ENCODE measurements around the gene MCAM.

The MCAM gene

GRCh38 chr11:119293461-119293860 lies 23.5 kb downstream of the MCAM start:
- DNase-seq: no peak
- Histone ChIP-seq H3K4me2 (ENCODE audit: low read depth, low read length) (no peak overlapping the region), H3F3A (ENCODE audit: insufficient read depth, low read length) (no peaks in the 10 kb centered on the region), H3K9ac (ENCODE audit: low read length) (no peak overlapping the region), H3K36me3 (replicated peaks; ENCODE audit: insufficient read depth, low read length) (no peaks in the 10 kb centered on the region), H3K9me2 (replicated peaks; ENCODE audit: insufficient read depth, low read length) (no peaks in the 10 kb centered on the region), H3K79me2 (ENCODE audit: low read length) (no peaks in the 10 kb centered on the region), H2AFZ (ENCODE audit: low read length) (no peak overlapping the region), H3K27ac (ENCODE audit: low read length) (no peak overlapping the region), H3K4me1 (ENCODE audit: low read length) (no peaks in the 10 kb centered on the region), H4K20me1 (ENCODE audit: insufficient read depth, low read length) (no peaks in the 10 kb centered on the region), H3K4me3 (ENCODE audit: low read length) (no peak overlapping the region), H3K9me3 (replicated peaks; ENCODE audit: insufficient read depth, low read length) (no peaks in the 10 kb centered on the region), H3K27me3 (replicated peaks; ENCODE audit: insufficient read depth, low read length) (no peaks in the 10 kb centered on the region)
- TF ChIP-seq EZH2phosphoT487 (IDR thresholded peaks at IDR 0.05; ENCODE audit: low read length) (no peak), EZH2 (optimal IDR thresholded peaks at IDR 0.05; ENCODE audit: low read depth, low read length) (no peak), CTCF (IDR thresholded peaks at IDR 0.05; ENCODE audit: low read length) (no peak)

- Histone ChIP-seq H3K79me2 (ENCODE audit: low read length) (no peaks in the 10 kb centered on the region), H3K9me3 (replicated peaks; ENCODE audit: insufficient read depth, low read length) (no peaks in the 10 kb centered on the region), H4K20me1 (ENCODE audit: insufficient read depth, low read length) (no peaks in the 10 kb centered on the region), H3K4me2 (ENCODE audit: low read depth, low read length) (no peak overlapping the region), H3K4me3 (ENCODE audit: low read length) (no peak overlapping the region), H3K9ac (ENCODE audit: low read length) (no peak overlapping the region), H3K27me3 (replicated peaks; ENCODE audit: insufficient read depth, low read length) (no peaks in the 10 kb centered on the region), H3F3A (ENCODE audit: insufficient read depth, low read length) (no peaks in the 10 kb centered on the region), H3K4me1 (ENCODE audit: low read length) (no peaks in the 10 kb centered on the region), H3K27ac (ENCODE audit: low read length) (no peak overlapping the region), H2AFZ (ENCODE audit: low read length) (no peak overlapping the region), H3K9me2 (replicated peaks; ENCODE audit: insufficient read depth, low read length) (no peaks in the 10 kb centered on the region), H3K36me3 (replicated peaks; ENCODE audit: insufficient read depth, low read length) (no peaks in the 10 kb centered on the region)
- TF ChIP-seq EZH2 (optimal IDR thresholded peaks at IDR 0.05; ENCODE audit: low read depth, low read length): no peak
- no peak for TF ChIP-seq CTCF (IDR thresholded peaks at IDR 0.05; ENCODE audit: low read length)
- no peak for TF ChIP-seq EZH2phosphoT487 (IDR thresholded peaks at IDR 0.05; ENCODE audit: low read length)
- DNase-seq: no peak
Measured at GRCh38 chr11:119290894-119291497, 25.9 kb downstream of the MCAM start.

- Histone ChIP-seq H3K27me3 (replicated peaks; ENCODE audit: insufficient read depth, low read length) (no peaks in the 10 kb centered on the region), H3K4me2 (ENCODE audit: low read depth, low read length) (no peak overlapping the region), H3K9ac (ENCODE audit: low read length) (no peak overlapping the region), H3K4me3 (ENCODE audit: low read length) (no peak overlapping the region), H3F3A (ENCODE audit: insufficient read depth, low read length) (no peaks in the 10 kb centered on the region), H2AFZ (ENCODE audit: low read length) (no peak overlapping the region), H3K9me3 (replicated peaks; ENCODE audit: insufficient read depth, low read length) (no peaks in the 10 kb centered on the region), H3K9me2 (replicated peaks; ENCODE audit: insufficient read depth, low read length) (no peaks in the 10 kb centered on the region), H3K4me1 (ENCODE audit: low read length) (no peaks in the 10 kb centered on the region), H3K36me3 (replicated peaks; ENCODE audit: insufficient read depth, low read length) (no peaks in the 10 kb centered on the region), H3K79me2 (ENCODE audit: low read length) (no peaks in the 10 kb centered on the region), H3K27ac (ENCODE audit: low read length) (no peak overlapping the region), H4K20me1 (ENCODE audit: insufficient read depth, low read length) (no peaks in the 10 kb centered on the region)
- DNase-seq: no peak
- TF ChIP-seq CTCF (IDR thresholded peaks at IDR 0.05; ENCODE audit: low read length): no peak
- TF ChIP-seq EZH2 (optimal IDR thresholded peaks at IDR 0.05; ENCODE audit: low read depth, low read length): no peak
- no peak for TF ChIP-seq EZH2phosphoT487 (IDR thresholded peaks at IDR 0.05; ENCODE audit: low read length)
Measured at GRCh38 chr11:119288219-119288618, 28.7 kb downstream of the MCAM start.

All from MM.1S (cell line).